T-helper 17 cell (primary cell): ENCODE data around the gene EVI5L. TPM values are rescaled to one million over a fixed set of nuclear protein-coding genes. Genes with fewer than 3 reads are reported as not detected.

Experiments used
- ATAC-seq: fragments of 150-1000 bp; cut with Tn5 transposase; 2 replicates; pipeline ENCODE4 v1.10.0; 2021; ENCODE audit warnings: mild to moderate bottlenecking, moderate library complexity
- DNase-seq, 3 donors: peaks; one replicate each; pipeline versions ENCODE4 v3.0.0 to v3.0.0-alpha.2; 2020 to 2021
- H3K9me3 ChIP-seq: one replicate; pipeline ENCODE4 v1.7.0; 2013; ENCODE audit warnings: low read length, mild to moderate bottlenecking; ENCODE audit not compliant: control insufficient read depth, poor library complexity, severe bottlenecking
- H3K27ac Mint-ChIP-seq: one replicate; pipeline ENCODE4 v1.8.0; 2022; ENCODE audit warnings: mild to moderate bottlenecking, moderate library complexity, mixed read lengths
- H3K27me3 Mint-ChIP-seq: one replicate; pipeline ENCODE4 v1.8.0; 2022; ENCODE audit warnings: mixed read lengths
- H3K36me3 Mint-ChIP-seq: one replicate; pipeline ENCODE4 v1.8.0; 2022; ENCODE audit warnings: low read depth, mixed read lengths
- H3K4me1 Mint-ChIP-seq: one replicate; pipeline ENCODE4 v1.8.0; 2022; ENCODE audit warnings: mild to moderate bottlenecking, mixed read lengths
- H3K4me3 Mint-ChIP-seq: one replicate; pipeline ENCODE4 v1.8.0; 2022; ENCODE audit warnings: mild to moderate bottlenecking, moderate library complexity, mixed read lengths
- total RNA-seq, 4 donors: library from RNA in 2 of 4; stranded (reverse) in 2 of 4; gene quantifications; one replicate each; pipeline ENCODE4 v1.2.3 and lab custom pipeline; 2022 to 2026

The EVI5L gene
- total RNA-seq, 2 donors from 2014 or later = 9.3 to 10.1 TPM

DNA sequence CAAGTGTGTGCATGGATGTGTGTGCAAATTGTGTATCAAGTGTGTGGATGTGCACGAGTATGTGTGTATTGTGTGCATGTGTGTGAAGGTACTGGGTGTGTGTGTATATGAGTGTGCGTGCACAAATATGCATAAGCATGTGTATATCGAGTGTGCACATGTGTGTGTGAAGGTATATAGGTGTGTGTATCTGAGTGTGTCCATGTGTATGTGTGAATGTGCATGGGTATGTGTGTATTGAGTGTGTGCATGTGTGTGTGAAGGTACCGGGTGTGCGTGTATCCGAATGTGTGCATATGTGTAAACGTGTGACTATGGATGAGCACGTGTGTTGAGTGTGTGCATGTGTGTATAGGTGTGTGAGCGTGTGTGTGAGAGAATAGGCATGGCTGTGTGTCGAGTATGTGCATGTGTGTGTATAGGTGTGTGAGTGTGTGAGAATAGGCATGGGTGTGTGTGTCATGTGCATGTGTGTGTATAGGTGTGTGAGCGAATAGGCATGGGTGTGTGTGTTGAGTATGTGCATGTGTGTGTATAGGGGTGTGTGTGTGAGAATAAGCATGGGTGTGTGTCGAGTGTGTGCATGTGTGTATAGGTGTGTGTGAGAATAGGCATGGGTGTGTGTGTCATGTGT lies 12.8 kb downstream of the EVI5L start:
- Mint-ChIP-seq H3K27me3 (no peaks in the 10 kb centered on the region), H3K4me3 (no peak overlapping the region), H3K36me3 (no peaks in the 10 kb centered on the region), H3K27ac (no peak overlapping the region), H3K4me1 (peaks cover 2% of the 10 kb centered on the region)
- no peaks in the 10 kb centered on the region for H3K9me3 ChIP-seq
- ATAC-seq = no peak
- no peak for DNase-seq

DNA sequence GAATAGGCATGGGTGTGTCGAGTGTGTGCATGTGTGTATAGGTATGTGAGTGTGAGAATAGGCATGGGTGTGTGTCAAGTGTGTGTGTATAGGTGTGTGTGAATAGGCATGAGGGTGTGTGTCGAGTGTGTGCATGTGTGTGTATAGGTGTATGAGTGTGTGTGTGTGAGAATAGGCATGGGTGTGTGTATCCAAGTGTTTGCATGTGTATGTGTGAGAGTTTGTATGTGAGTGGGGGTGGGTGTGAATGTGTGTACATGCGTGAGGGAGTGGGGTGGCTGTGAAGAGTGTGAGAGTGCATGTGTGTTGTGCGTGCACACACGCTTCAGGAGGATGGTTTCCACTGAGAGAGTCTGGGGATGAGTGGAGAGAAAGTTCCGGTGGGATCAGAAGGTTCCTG lies 13.5 kb downstream of the EVI5L start:
- DNase-seq = no peak
- ATAC-seq = no peak
- no peaks in the 10 kb centered on the region for H3K27me3 Mint-ChIP-seq
- H3K4me1 Mint-ChIP-seq = peaks cover 2% of the 10 kb centered on the region
- H3K36me3 Mint-ChIP-seq = no peaks in the 10 kb centered on the region
- H3K27ac Mint-ChIP-seq = no peak overlapping the region
- H3K4me3 Mint-ChIP-seq = no peak overlapping the region
- H3K9me3 ChIP-seq = no peaks in the 10 kb centered on the region

DNA sequence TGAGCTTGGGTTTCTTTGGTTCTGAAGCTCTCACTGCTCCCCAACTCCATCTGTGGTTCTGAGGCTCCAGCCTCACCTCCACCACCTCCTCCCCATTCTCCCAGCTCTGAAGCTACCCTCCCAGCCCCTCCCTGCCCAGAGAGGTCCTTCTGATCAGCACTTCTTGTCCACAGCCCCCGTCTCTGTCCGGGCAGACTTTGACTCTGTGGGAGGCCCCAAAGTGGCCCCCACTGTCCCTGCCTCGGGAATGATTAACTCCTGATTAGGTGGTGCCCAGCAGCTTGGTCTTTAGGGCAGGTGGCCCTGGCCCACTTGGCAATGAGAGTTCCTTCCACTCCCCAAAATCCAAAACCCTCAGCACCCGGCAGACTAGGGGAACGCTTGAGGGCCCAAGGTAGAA lies 14.4 kb downstream of the EVI5L start:
- no peaks in the 10 kb centered on the region for H3K4me1 Mint-ChIP-seq
- DNase-seq (no peak), ATAC-seq (no peak)
- no peaks in the 10 kb centered on the region for H3K36me3 Mint-ChIP-seq
- H3K27ac Mint-ChIP-seq = no peak overlapping the region
- H3K27me3 Mint-ChIP-seq = no peaks in the 10 kb centered on the region
- H3K4me3 Mint-ChIP-seq = no peak overlapping the region
- no peaks in the 10 kb centered on the region for H3K9me3 ChIP-seq

DNA sequence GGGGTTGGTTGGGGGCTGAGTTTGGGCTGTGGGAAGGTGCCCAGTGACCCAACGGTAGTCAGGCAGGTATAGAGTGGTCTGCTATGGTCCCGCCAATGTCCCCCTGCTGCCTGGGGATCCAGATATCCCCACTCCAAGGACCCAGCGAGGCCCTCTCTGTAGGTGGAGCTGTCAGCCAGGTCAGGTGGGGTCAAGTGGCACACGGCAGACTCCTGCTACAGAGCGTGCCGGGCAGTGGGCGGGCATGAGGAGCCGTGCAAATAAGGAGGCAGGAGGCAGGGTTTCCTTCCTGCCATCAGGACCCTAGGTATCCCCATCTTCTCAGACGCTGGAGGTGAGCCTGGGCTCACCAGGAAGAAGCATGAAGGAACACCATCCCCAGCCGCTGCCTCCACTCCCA lies 14.9 kb downstream of the EVI5L start:
- DNase-seq = no peak
- H3K9me3 ChIP-seq = no peaks in the 10 kb centered on the region
- Mint-ChIP-seq H3K4me3 (no peak overlapping the region), H3K4me1 (no peaks in the 10 kb centered on the region), H3K36me3 (no peaks in the 10 kb centered on the region), H3K27me3 (no peaks in the 10 kb centered on the region), H3K27ac (no peak overlapping the region)
- ATAC-seq = no peak

GRCh38 chr19:7845390-7846154 lies 15.6 kb downstream of the EVI5L start:
- H3K9me3 ChIP-seq = no peaks in the 10 kb centered on the region
- ATAC-seq (no peak), DNase-seq (no peak)
- H3K27ac Mint-ChIP-seq = no peak overlapping the region
- no peak overlapping the region for H3K4me3 Mint-ChIP-seq
- no peaks in the 10 kb centered on the region for H3K36me3 Mint-ChIP-seq
- H3K4me1 Mint-ChIP-seq = no peaks in the 10 kb centered on the region
- no peaks in the 10 kb centered on the region for H3K27me3 Mint-ChIP-seq

- Mint-ChIP-seq H3K4me3 (no peak overlapping the region), H3K4me1 (no peaks in the 10 kb centered on the region)
- ATAC-seq = no peak
Observed at GRCh38 chr19:7846155-7846646, 16.2 kb downstream of the EVI5L start.

DNA sequence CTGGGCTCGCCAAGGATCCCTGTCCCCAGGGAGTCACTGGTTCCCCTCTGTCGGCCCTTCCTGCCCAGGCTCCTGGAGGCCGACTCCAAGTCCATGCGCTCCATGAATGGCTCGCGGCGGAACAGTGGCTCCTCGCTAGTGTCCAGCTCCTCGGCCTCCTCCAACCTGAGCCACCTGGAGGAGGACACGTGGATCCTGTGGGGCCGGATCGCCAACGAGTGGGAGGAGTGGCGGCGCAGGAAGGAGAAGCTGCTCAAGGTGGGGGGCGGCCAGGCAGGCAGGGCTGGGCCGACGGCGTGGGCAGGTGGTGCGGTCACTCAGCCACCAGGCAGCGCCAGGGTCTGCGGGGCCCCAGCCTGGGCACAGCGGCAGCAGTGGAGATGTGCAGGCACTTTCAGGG lies 17.6 kb downstream of the EVI5L start:
- no peaks in the 10 kb centered on the region for H3K9me3 ChIP-seq
- Mint-ChIP-seq H3K27ac (no peak overlapping the region), H3K4me1 (no peaks in the 10 kb centered on the region), H3K4me3 (no peak overlapping the region), H3K36me3 (no peaks in the 10 kb centered on the region), H3K27me3 (peaks cover 2% of the 10 kb centered on the region)
- no peak for ATAC-seq
- DNase-seq = no peak

More at GRCh38 chr19:7846155-7846646, 16.2 kb downstream of the EVI5L start:
- no peak for DNase-seq
- no peaks in the 10 kb centered on the region for H3K9me3 ChIP-seq
- H3K27me3 Mint-ChIP-seq = no peaks in the 10 kb centered on the region
- H3K36me3 Mint-ChIP-seq = no peaks in the 10 kb centered on the region
- H3K27ac Mint-ChIP-seq = no peak overlapping the region

- no peak overlapping the region for H3K27ac Mint-ChIP-seq
- H3K9me3 ChIP-seq = no peaks in the 10 kb centered on the region
- no peaks in the 10 kb centered on the region for H3K36me3 Mint-ChIP-seq
- H3K4me1 Mint-ChIP-seq = peaks cover 8% of the 10 kb centered on the region
- no peak for ATAC-seq
- peaks cover 6% of the 10 kb centered on the region for H3K27me3 Mint-ChIP-seq
- no peak overlapping the region for H3K4me3 Mint-ChIP-seq
- no peak for DNase-seq
Observed at GRCh38 chr19:7848779-7849457, 18.9 kb downstream of the EVI5L start.

DNA sequence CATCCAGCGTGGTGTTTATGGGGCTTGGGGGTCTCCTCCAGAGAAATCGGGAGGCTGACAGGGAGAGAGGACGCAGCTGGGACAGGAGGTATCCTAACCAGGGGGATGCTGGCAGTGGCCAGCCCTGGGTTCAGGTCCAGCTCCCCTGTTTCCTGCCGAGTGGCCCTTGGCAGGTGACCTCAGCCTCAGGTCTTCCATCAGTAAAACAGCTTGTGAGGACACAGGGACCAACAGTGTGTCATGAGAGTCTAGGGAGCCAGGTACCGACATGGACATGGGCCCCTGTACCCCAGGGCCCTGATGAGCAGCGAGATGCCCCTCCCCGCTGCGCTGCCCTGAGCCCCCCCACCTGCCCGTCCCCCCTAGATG lies 19.6 kb downstream of the EVI5L start:
- Mint-ChIP-seq H3K27me3 (peaks cover 6% of the 10 kb centered on the region), H3K36me3 (no peaks in the 10 kb centered on the region), H3K27ac (no peak overlapping the region), H3K4me3 (no peak overlapping the region), H3K4me1 (peaks cover 8% of the 10 kb centered on the region)
- H3K9me3 ChIP-seq = no peaks in the 10 kb centered on the region
- ATAC-seq = no peak
- DNase-seq = no peak

GRCh38 chr19:7850000-7850813 lies 20.2 kb downstream of the EVI5L start:
- H3K4me1 Mint-ChIP-seq = peaks cover 8% of the 10 kb centered on the region
- no peak overlapping the region for H3K27ac Mint-ChIP-seq
- H3K27me3 Mint-ChIP-seq = peaks cover 6% of the 10 kb centered on the region
- no peaks in the 10 kb centered on the region for H3K9me3 ChIP-seq
- no peak for DNase-seq
- no peaks in the 10 kb centered on the region for H3K36me3 Mint-ChIP-seq
- ATAC-seq = no peak
- no peak overlapping the region for H3K4me3 Mint-ChIP-seq

GRCh38 chr19:7850945-7851622 lies 21.1 kb downstream of the EVI5L start:
- Mint-ChIP-seq H3K27me3 (peaks cover 6% of the 10 kb centered on the region), H3K27ac (no peak overlapping the region), H3K4me3 (no peak overlapping the region), H3K36me3 (no peaks in the 10 kb centered on the region), H3K4me1 (peaks cover 8% of the 10 kb centered on the region)
- no peaks in the 10 kb centered on the region for H3K9me3 ChIP-seq
- ATAC-seq = no peak
- no peak for DNase-seq

- Mint-ChIP-seq H3K27ac (no peak overlapping the region), H3K36me3 (no peaks in the 10 kb centered on the region), H3K4me1 (peaks cover 8% of the 10 kb centered on the region), H3K4me3 (no peak overlapping the region), H3K27me3 (peaks cover 10% of the 10 kb centered on the region)
- DNase-seq (no peak), ATAC-seq (no peak)
- H3K9me3 ChIP-seq = no peaks in the 10 kb centered on the region
Observed at GRCh38 chr19:7851623-7852500, 21.8 kb downstream of the EVI5L start.
